Stimulated activated CD8-positive, alpha-beta memory T cell treated with anti-CD3 and anti-CD28 coated beads, Interleukin-12 subunit alpha, Interleukin-12 subunit beta, amount 100 ng/mL, for 1 hour (primary cell): ENCODE data around the gene PPCS.

Experiments
- DNase-seq: peaks from one replicate; pipeline ENCODE4 v3.0.0-alpha.2; 2020; ENCODE audit warnings: low read depth

The PPCS gene

DNA sequence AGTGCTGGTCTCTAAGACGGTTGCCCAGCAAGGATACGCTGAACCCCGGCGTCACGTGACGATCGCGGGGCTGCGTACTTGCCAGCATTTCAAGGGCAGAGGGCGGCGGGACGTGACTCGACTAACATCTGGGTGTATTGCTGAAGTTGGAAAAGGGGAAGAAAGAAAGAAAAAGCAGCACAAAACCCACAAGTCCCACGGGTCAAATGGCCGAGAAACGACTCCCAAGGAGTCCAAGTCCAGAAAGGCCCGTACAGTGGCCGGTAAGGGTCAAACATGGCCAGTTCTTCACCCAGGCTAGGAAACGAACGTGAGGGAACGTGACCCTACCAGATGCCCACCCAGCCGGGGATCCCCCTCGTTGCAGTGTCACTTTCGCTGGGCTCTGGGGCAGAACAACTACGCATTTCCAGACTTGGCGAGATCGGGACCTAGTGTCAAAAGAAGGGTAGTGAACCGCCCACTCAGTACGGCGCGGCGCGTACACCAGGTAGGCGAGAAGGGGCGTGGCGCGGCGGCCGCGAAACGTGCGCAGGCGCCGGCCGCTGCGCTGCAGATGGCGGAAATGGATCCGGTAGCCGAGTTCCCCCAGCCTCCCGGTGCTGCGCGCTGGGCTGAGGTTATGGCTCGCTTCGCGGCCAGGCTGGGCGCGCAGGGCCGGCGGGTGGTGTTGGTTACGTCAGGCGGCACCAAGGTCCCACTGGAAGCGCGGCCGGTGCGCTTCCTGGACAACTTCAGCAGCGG is at the start of gene PPCS, which contains the start of gene ZMYND12:
Gene PPCS, plus strand, starts transcription at position 534 of the 744 bp plus-strand sequence. Its CDS starts 23 bp downstream, at position 557.
Gene ZMYND12, minus strand, starts transcription at position 13 of the 744 bp plus-strand sequence. CDS start 25 bp downstream, outside the sequence.
- peak; percentile 83 for DNase-seq

DNA sequence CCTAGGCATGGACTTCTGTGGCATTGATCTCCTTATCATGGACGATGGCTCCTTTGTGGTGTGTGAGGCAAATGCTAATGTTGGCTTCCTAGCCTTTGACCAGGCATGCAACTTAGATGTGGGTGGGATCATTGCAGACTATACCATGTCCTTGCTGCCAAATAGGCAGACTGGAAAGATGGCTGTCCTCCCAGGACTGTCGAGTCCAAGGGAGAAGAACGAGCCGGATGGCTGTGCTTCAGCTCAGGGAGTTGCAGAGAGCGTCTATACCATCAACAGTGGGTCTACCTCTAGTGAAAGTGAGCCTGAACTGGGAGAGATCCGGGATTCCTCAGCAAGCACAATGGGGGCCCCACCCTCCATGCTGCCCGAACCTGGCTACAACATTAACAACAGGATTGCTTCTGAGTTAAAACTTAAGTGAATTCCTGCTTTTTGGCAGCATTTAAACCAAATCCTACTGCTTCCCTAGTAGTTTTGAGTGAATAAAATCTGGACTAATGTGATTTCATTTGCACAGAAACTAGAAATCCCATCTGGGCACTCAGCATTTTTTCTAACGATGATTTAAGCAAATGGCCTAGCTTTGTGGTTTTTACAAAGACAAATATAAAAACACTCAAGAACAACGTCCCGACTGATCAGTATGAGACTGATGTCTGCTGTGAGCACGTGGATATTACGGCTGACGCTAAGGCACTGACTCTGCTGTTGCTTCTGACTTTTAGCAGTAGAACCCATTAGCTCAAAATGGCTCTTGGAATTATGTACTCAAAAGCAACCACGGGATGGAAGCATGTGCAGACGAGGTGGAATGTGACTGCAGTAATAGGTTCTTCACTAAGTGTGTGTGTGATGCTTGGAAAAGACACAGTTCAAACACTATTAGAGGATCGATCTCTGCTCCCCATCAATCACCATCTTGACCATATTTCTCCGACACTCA is 41.5 kb upstream of the PPCS start:
- DNase-seq = no peak

DNA sequence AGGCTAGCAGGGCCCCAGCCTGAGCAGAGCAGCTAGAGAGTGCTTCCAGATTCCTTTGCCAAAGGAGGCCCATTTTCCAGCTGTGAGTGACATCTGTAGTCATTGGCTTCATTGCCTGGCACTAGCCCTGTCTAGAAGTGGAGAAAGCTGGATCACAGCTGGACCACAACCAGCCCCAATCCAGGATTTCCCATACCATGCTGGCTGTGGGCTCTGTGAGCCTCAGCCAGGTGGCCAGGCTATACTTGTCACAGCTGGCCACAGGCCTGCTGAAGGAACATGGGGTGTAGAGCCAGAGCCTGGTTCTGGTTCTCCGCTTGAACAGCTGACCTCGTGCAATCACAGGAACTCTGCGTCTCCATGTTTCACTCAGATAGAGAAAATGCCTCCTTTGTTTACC is 39.2 kb upstream of the PPCS start:
- DNase-seq = no peak

DNA sequence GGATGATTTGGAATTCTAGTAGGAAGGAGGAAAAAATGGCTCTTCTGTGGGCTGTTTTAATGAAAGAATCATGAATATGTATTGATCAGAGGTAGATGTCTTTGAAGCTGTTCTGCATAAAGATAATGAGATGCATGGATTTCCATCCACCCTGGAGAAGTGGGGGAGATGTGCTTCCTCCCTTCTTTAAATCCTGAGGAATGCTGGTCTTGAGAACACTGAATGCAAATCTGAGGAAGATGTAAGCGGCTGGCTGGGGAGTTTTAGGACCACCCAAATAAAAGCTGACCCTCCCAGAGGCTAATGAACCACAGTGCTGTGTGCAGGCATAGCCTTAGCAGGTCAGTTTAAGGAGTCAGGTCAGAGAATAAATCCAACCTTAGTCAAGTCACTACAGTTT is 37.8 kb upstream of the PPCS start:
- DNase-seq = no peak

DNA sequence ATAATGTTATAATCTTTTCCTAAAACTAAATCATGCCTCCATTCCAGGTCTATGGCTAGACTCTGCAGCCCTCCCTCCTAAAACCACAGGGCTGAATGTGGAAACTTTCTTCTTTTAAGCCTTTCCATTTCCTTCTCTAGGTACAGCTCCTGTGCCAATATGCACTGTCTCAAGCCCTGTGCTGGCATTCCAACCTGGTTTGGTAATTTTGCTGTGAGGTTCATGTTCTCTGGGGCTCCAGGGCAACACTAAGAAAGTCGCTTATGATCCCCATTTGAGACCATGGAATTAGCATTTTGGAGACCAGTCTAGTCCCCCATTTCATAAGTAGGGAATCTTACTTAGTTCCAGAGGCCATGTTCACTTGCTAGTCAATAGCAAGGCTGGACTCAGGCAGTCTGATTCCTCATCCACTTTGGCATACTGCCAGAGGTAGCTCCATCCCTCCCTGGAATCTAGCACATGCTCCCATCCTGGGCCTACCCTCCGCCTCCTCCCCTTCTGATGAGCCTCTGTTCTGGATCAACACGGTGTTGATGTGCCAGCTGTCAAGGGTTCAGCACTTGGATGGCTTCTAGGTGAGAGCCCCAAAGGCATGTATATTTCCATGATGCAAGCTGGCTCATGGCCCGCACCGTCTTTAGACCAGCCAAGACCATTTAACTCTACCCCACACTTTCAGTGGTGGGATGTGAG is 37.1 kb upstream of the PPCS start:
- no peak for DNase-seq

DNA sequence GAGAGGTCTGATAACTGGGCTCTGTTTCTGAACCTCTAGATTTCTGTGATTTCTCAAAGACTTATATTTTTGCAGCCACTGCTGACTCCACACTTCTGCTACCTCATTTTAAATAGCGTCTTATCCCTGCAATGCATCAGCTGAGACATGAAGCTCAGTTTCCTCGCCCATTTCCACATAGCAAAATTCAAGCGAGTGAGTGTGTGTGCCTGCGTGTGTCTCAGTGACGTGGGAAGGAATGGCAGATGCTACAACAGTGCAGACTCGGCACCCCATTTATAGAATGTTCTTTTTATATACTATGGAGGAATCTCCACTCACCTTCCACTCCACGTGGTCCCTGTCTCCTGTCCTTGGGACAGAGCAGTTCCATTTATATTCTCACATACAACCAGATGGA is 36.2 kb upstream of the PPCS start:
- DNase-seq = no peak

DNA sequence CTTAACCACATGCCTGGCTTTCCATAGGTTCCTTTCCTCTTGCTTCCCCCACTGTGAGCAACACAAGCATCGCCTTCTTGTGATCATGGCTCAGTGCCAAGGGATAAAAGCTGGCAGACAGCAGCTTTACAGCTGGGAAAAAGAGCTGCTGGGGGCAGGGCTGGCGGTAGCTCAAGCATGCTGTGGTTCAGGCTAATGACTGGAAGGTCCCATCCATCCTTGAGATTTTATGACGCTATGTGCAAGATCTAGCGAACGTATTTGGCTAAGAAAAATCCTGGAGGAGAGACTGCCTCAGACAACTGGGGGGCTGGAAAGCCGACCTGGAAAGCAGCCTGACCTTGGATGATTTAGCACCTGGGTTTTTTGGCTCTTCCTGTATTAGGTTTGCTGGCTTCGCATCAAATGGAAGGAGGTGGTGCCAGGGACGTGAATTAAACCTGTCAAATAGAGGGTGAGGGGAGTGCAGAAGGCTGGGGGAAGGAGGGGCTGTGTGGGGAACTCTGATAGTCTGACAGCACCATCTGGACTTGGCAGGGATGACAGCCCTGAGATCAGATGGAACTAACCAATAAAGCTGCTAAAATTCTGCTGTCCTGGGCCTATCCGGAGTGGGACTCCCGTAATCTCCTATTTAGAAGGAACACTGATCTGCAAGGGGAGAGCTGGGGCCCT is 35.3 kb upstream of the PPCS start:
- DNase-seq = no peak

DNA sequence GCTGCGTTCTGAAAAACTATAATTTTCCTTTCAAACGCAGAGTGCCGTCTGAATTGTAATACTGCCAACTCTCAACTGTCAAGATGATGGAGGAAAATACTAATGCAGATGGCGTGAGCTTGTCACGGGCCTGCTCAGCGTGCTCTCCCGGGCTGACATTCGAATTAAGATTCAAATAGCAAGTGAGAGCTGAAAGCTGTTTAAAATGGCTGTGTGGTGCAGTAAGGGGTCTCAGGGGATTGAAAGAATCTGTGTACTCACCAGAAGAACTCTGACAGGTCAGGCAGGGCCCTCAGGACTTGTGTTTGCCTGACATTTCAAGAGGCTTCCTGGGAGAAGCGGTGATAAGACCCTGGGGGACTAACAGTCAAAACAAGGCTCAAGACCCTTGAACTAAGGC is 33.6 kb upstream of the PPCS start:
- no peak for DNase-seq

DNA sequence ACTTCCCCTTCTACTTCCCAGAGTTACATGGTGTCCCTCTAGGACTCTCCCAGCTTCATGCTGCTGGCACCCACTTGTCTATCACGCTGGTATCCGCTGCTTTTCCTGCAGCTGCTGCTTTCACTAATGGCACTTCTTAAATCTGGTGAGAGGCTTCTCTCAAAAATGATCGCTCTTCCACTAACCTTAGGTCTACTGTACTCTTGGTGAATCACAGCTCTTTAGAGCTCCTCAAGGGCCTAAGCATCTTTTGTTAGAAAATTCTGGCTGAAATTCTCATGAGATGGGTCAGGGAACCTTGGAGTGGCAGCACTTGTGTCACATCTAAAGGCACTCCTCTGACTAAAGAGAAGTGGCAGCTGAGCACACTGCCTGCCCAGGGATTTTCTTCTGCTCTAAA is 32.7 kb upstream of the PPCS start:
- no peak for DNase-seq

DNA sequence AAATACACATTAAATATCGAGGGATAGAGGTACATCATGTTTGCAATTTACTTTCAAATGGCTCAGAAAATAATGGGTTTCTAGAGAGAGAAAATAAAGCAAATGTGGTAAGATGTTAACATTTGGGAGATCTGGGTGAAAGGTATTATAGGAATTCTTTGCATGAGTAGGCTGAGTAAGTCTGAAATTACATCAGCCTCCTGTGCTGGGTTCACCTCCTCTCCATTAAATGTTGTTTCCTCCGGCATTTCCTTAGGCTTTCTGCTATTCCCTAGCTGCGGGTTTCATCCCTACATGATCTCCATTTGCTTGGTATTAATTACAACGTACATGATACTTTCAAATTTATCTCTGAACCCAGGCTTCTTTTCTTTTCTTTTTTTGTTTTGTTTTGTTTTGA is 32.1 kb upstream of the PPCS start:
- no peak for DNase-seq

DNA sequence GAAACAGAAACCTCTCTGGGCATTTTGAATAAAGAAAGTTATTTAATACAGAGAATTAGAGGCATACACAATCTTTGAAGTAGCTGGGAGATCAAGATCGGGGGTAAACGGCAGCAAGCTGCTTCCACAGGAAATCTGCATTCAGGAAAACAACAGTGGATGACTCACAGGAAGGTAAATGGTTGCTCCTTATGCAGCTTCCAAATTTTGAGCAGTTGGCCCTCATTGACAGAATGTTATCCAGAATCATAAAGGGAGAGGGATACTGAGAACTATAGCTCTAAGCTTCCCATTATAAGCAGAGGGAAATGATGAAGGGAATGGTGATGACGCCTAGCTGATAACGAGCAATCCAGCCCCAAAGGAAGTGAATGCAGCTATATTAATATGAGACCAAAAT is 29.1 kb upstream of the PPCS start:
- DNase-seq = no peak

DNA sequence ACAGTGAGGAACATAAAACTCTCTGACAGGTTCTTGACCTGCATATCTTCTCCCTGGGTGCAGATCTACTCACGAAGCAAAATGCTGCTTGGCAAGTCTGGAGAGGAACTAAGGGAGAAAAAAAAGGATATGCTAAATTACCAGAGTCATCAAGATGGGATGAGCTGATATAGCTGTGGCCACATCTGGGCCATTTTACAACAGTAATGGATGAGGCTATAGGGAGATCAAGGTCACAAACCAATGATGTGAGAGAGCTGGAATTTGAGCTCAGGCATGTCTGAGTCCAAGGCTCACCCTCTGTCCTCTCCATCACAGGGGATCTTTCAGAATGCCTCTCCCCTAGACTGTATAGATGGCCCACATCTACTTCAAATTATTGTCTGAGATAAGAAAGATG is 26.7 kb upstream of the PPCS start:
- no peak for DNase-seq

DNA sequence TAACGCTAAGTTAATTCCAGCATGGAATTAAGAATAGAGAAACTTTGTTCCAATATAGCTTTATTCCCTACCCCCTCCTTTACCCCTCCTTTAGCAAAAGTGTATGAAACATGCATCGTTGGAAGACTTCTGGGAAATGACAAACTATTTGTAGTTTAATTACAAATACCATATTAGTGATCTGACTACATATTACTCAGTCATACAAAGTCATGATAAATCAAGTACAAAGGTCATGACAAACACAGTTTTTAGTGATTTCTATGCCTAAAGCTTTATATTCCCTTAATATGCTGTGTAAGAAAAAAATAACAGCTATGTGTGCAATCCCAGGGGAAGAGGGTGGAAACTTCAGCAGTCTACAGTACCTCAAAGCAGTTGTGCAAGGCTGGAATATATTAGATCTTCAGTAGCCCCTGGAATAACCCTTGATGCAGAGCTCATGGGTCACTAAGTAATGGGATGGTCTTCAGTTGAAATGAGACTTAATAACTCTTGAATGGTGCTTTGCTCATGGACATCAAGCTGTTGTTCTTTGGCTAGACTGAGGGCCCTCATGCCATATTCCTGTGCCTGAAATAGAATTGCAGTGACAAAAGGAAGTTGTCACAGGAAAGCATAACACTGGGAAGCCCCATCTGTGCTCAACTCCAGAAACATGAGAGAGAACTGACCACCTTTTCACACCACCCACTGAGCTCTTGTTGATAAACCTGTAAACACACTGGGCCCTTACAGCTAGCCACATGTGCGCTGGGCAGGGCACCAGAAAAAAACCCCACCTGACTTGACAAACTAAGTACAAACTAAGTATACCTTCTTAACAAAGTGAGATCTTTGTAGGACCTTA is 25.8 kb upstream of the PPCS start:
- DNase-seq = no peak

DNA sequence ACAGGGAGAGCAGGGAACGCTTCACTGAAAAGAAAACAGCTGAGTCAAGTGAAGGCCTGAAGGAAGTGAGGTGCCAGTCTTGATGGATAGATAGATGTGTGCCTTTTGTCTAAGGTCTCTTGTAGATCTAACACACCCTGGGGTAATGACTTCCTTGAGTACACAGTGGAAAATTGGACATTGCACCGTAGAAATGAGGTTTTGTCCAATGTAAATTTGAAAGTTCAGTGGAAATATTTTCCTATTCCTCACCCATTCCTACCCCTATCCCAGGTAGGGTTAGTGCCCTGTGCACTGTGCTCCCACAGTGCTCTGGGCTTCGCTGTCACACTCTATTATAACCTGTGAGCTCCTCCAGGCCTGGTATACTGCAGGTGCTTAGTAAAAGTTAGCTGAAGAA is 24.8 kb upstream of the PPCS start:
- no peak for DNase-seq

DNA sequence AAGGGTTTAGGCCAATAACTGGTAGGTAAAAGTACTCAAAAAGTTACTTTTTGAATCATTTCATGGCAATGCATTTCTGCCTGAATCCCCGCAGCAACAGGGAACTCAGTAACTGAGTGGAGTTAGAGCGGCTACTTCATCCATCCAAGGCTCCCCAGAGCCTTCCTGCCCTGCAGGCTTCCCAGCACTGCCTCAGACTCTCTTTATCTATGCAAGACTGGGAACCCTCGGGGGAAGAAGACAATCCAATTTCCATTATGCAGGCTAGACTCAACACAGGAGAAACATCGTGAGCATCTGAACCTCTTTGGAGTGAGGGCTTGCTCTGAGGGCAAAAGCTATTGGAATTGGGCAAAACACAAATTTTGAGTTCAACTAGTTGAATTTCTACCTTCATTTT is 23.6 kb upstream of the PPCS start:
- no peak for DNase-seq

DNA sequence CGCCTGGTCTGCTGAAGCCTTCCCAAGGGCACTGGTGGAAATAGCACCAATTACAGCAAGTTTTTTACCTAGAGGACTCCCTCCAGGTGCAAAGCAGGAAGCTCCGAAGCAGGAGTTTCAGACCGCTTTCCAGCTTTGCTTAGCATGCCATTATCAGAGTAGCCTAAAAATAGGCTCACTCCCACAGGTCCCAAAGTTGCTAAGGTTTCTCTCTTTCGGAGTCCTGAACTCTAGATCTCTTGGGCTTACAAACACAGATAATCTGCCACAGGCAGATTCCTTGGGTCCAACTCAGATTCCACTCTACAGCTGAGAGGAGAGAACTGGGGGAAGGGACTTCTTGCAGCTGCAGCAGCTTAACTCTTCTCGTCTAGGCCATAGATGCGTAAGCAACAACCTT is 23.0 kb upstream of the PPCS start:
- no peak for DNase-seq

DNA sequence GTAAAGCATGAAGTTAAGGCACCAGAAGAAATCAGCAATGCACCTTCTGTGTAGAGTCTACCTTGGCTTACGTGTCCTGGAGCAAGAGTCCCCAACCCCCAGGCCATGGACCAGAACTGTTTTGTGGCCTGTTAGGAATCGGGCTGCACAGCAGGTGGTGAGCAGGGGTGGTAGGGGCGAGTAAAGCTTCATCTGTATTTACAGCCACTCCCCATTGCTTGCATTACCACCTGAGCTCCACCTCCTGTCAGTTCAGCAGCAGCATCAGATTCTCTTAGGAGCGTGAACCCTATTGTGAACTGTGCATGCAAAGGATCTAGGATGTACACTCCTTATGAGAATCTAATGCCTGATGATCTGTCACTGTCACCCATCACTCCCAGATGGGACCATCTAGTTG is 22.0 kb upstream of the PPCS start:
- no peak for DNase-seq

DNA sequence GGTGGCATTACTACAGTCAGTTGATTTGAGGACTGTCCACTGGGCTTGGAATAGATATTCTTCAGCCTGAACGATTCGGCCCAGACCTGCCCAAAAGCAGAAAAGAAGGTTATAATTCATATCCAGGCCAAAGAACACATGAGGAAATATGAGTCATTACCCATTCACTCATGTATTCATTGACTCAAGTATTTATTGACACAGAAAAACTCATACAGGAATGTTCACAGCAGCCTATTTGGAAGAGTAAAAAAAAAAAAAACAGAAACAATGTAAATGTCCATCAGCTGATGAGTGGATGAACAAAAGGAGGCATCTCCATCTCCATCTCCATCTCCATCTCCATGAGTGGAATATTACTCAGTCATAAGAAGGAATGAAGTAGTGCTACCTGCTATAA is 16.4 kb upstream of the PPCS start:
- no peak for DNase-seq

DNA sequence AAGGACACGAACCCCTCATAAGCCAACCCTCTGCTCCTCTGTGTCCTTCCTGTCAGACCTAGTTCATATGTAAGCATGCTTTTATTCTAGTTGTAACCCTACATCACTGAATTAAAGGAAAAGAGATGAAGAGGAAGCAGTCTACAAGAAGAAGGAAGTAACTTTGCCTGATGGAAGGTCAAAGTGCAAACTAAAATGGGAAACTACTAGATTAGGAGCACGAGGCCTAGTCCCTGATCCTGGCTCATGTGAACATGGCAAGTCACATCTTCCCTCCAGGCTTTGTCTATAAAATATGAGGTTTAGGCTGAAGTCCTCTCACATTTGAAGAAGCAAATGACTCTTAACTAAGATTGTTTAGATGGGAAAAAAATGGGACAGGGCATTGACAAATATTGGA is 13.7 kb upstream of the PPCS start:
- DNase-seq = no peak

DNA sequence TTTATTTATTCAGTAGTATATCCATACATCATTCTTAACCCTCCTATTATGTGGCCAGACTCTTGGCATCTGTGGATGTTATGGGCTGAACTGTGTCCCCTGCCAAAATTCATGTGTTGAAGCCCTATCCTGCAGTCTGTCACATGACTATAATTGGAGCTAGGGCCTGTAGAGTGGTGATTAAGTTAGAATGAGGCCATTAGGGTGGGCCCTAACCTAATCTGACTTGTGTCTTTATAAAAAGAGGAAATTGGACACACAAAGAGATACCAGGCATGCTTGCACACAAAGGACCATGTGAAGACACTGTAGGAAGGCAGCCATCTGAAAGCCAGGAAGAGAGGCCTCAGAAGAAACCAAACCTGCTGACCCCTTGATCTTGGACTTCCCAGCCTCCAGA is 7.1 kb upstream of the PPCS start:
- DNase-seq = no peak

DNA sequence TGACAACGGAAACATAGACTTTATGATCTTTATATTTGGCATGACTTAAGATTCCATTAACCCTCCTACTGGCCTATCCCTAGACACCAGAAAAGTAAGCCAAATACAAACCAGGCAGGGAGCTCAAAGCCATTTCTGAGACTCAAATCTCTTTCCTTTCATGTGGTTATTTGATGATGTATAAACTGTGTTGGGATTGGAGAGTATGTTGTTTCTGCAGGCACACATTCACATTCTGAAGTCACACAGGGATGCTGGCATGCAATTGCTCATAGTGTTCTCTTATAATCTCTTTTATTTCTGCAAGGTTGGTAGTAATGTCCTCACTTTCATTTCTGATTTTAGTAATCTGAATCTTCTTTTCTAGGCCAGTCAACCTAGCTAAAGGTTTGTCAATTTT is 6.3 kb upstream of the PPCS start:
- DNase-seq = no peak
